Measurements from ENCODE around the gene RPS6KA3. TPM values are rescaled to one million over a fixed set of nuclear protein-coding genes. Genes with fewer than 3 reads are reported as not detected.

Gene RPS6KA3
- 34.0 to 50.1 TPM (median 48.1 TPM) in 5 replicates for total RNA-seq (2022; extraction: Qiagen RNA extraction; ENCODE audit: low read depth)

DNA sequence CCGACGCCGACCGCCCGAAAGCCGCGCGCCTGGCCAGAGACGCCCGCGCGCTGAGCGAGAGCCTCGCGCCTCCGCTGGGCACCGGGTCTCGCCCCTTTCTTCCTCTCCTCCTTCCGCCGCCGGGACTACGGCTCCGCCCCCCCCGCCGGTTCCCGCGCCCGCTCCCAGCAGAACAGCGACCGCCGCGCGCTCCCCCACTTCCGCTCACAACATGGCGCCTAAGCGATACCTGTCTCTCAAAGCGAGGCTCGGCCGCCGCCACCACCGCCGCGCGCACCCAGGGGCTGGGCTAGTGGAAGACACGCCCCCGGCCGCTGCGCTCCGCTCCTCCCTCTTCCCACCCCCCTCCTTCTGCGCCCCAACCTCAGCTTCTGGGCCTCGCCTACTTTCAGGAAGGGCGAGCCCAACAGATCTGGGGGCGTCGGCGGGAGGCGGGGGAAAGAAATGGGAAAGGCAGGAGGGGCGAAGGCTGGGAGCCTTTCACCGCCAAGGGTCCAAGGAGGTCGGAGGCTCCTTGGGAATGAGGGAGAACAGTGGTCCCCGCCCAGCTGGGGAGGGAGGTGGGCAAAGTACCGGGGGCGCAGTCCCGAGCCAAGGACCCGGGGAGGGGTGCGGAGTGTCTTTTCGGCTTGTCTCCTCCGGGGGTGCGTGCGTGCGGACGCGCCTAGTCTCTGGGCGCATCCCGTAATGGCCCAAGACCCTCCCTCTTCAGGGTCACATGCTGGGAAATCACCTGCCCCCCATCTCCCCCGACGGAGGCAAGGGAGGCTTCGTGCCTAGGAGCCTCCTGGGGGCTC lies at the start of gene RPS6KA3:
Gene RPS6KA3 (minus strand): TSS at position 100 of the 797 bp plus-strand sequence. CDS start 277 bp downstream, outside the sequence.

DNA sequence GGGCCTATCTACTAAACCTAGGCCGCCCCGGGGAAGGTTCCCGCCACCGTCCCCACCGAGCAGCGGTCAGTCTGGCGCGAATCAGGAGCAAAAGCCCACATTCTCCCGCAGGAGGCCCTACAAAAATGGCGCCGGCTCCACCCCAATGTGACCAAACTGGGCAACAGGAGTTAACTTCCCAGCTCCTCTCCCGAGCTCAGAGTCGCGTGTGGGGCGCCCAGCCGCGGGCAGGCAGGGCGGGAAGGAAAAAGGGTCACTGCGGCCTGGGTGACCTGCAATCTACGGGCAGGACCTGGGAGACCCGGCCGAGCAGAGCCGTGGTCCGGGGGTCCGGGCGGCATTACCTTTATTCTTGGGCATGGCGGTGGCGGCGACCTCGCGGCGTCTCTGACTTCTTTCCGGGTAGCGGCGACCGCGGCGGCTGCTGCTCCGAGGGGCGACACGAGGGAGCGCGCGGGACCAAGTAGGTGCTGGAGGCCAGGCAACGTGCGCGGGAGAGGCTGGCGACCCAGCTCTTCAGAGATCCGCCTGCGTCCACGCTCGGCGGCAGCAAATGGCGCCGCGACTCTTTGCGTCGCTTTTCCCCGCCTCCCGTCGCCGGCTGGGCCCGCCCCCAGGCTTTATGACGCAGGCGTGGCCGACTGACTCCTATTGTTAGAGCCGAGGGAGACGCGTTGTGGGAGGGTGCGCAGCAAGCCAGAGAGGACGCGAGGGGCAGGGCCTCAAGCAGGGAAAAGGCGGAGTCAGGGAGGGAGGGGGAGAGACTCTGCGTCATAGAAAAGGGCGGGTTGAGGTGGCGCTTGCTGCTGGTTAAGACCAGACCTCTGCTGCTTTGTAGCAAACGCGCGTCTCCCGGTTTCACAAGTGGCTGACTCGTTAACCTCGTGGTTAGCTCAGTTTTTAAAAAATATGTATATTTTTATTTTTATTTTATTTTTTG lies 125.2 kb downstream of the RPS6KA3 start, which contains the start of gene EIF1AX:
Gene EIF1AX (minus strand): TSS at position 558 of the 940 bp plus-strand sequence. CDS start 198 bp downstream, at position 360.

DNA sequence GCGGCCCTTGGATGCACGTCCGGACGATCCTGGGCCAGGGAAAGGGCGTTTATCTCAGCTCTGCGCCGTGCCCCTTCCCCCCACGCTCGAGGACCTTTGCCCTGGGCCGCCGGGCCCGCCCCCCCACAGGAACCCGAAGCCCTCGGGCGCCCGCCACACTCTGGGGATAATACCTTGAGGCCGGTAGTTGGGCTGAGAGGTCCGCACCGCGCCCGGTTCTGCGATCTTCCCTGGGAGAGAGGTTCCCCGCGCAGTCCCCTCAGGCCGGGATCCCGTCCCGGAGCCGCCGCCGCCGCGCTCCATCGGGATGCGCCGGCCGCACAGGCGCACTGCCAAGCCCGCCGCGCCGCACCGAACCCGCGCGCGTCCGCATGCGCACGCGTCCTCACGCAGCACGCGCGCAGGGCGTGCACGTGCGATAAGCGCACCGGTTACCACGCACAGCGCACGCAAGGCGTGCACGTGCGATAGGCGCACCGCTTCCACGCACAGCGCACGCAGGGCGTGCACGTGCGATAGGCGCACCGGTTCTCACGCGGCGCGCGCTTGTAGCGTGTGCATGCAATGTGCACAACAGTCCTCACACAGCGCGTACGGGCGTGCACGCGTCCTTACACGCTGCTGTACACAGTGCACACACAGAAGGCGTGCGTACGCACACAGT lies 150.0 kb downstream of the RPS6KA3 start, which contains the start of gene MAP7D2:
Gene MAP7D2 (minus strand): TSS at position 331 of the 664 bp plus-strand sequence. CDS start 28 bp downstream, at position 303.

Other genes with a start within 250 kb of the RPS6KA3 start
- 5.4 to 6.5 TPM (median 5.9 TPM) in 5 replicates for gene MAP7D2, start 150.0 kb downstream of the RPS6KA3 start, total RNA-seq (2022; extraction: Qiagen RNA extraction; ENCODE audit: low read depth)
- 91.5 to 111 TPM (median 100.0 TPM) in 5 replicates for gene EIF1AX, start 125.1 kb downstream of the RPS6KA3 start, total RNA-seq (2022; extraction: Qiagen RNA extraction; ENCODE audit: low read depth)